OCI-LY3 (cell line): ENCODE data around the gene HTR3A.

ENCODE experiments used
- H2AFZ ChIP-seq: fragments of 200-600, 300-600 bp; shearing (Covaris generic); 2 replicates; pipeline ENCODE4 v1.6.0; 2014; ENCODE audit warnings: antibody characterized with exemption, low read depth, low read length
- H3K27ac ChIP-seq: fragments of 200-600, 300-600 bp; sonication (generic); 2 replicates; pipeline ENCODE4 v1.5.1; 2014; ENCODE audit warnings: mild to moderate bottlenecking, low read length, moderate library complexity, mixed read lengths
- H3K27me3 ChIP-seq: fragments of 200-600, 300-600 bp; sonication (generic); 2 replicates; pipeline ENCODE4 v1.6.1; 2014; ENCODE audit warnings: low read depth, low read length, mixed read lengths
- H3K36me3 ChIP-seq: fragments of 200-600, 300-600 bp; sonication (generic); replicated peaks from 2 replicates; pipeline ENCODE3; 2014; ENCODE audit warnings: low read depth, low read length, mixed read lengths
- H3K4me1 ChIP-seq: fragments of 300-600, 200-600 bp; sonication (generic); 2 replicates; pipeline ENCODE4 v1.6.1; 2014; ENCODE audit warnings: low read length, mixed read lengths
- H3K4me2 ChIP-seq: fragments of 200-600, 300-600 bp; sonication (generic); 2 replicates; pipeline ENCODE4 v1.6.1; 2014; ENCODE audit warnings: low read length, mixed read lengths
- H3K4me3 ChIP-seq: fragments of 300-600, 200-600 bp; sonication (generic); 2 replicates; pipeline ENCODE4 v1.5.1; 2014; ENCODE audit warnings: antibody characterized with exemption, mild to moderate bottlenecking, low read length, moderate library complexity
- H3K79me2 ChIP-seq: fragments of 300-600, 200-600 bp; shearing (Covaris generic); 2 replicates; pipeline ENCODE4 v1.6.1; 2014; ENCODE audit warnings: mild to moderate bottlenecking, low read length, mixed read lengths
- H3K9ac ChIP-seq: fragments of 300-600, 200-600 bp; shearing (Covaris generic); 2 replicates; pipeline ENCODE4 v1.6.0; 2014; ENCODE audit warnings: mild to moderate bottlenecking, low read length, moderate library complexity
- H3K9me3 ChIP-seq: fragments of 200-600, 300-600 bp; shearing (Covaris generic); 2 replicates; pipeline ENCODE4 v1.6.1; 2014; ENCODE audit warnings: low read length, mixed read lengths; ENCODE audit not compliant: insufficient read depth
- H4K20me1 ChIP-seq: fragments of 200-600, 300-600 bp; sonication (generic); 2 replicates; pipeline ENCODE4 v1.6.1; 2016; ENCODE audit warnings: low read length, mixed read lengths; ENCODE audit not compliant: insufficient read depth
- CTCF ChIP-seq: fragments of 200-600, 300-600 bp; sonication (generic); IDR thresholded peaks from 2 replicates; pipeline ENCODE4 v1.5.1; 2014; ENCODE audit warnings: antibody characterized with exemption, low read length, low read depth
- EZH2phosphoT487 ChIP-seq: fragments of 200-600 bp; shearing (Covaris generic); IDR thresholded peaks from 2 replicates; pipeline ENCODE4 v1.6.1; 2018; ENCODE audit warnings: antibody characterized with exemption, mixed run types, low read depth

The HTR3A gene

GRCh38 chr11:113979431-113979830 lies 4.5 kb downstream of the HTR3A start:
- TF ChIP-seq CTCF (no peak), EZH2phosphoT487 (no peak)
- peak overlapping the region; percentile 59; the same call in 1 of the 2 replicates for H3K9ac ChIP-seq
- H3K4me2 ChIP-seq = peak overlapping the region; percentile 99
- no peaks in the 10 kb centered on the region for H3K9me3 ChIP-seq
- H3K4me3 ChIP-seq = peak overlapping the region; percentile 29; the same call in 1 of the 2 replicates
- peaks cover 45% of the 10 kb centered on the region for H3K36me3 ChIP-seq
- no peaks in the 10 kb centered on the region for H3K27me3 ChIP-seq
- H2AFZ ChIP-seq = no peak overlapping the region
- H3K79me2 ChIP-seq = peaks cover 47% of the 10 kb centered on the region
- peaks cover 96% of the 10 kb centered on the region for H3K4me1 ChIP-seq
- no peaks in the 10 kb centered on the region for H4K20me1 ChIP-seq
- H3K27ac ChIP-seq = peak overlapping the region; percentile 99

DNA sequence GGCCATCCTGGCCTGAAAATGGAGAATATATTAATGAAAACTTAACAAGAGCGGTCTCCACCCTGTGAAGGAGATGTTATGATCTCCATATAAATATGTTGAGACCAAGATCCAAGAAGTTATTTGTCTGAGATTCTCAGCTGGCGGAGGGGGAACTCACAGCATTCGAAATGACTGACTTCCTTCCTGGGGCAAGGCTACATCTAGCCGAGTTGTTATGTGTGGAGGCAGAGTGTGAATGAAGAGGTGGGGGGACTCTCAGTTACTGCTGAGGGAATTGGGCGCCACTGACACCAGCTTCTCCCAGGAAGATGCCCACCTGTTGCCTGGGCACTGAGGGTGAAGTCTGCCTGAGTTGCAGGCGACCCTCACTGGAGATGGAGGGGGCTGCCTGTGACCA lies 5.9 kb downstream of the HTR3A start:
- TF ChIP-seq CTCF = no peak
- no peak for TF ChIP-seq EZH2phosphoT487
- H3K27me3 ChIP-seq = no peaks in the 10 kb centered on the region

GRCh38 chr11:113982306-113982705 lies 7.4 kb downstream of the HTR3A start:
- Histone ChIP-seq H3K9me3 (no peaks in the 10 kb centered on the region), H3K79me2 (peaks cover 30% of the 10 kb centered on the region), H3K4me3 (peak overlapping the region; percentile 27), H3K27me3 (no peaks in the 10 kb centered on the region), H3K36me3 (peaks cover 67% of the 10 kb centered on the region), H2AFZ (no peak overlapping the region), H3K9ac (no peak overlapping the region), H3K27ac (no peak overlapping the region), H3K4me2 (peak overlapping the region; percentile 45), H4K20me1 (no peaks in the 10 kb centered on the region), H3K4me1 (peaks cover 80% of the 10 kb centered on the region)
- TF ChIP-seq CTCF (no peak), EZH2phosphoT487 (no peak)

More for the DNA sequence above, 5.9 kb downstream of the HTR3A start:
- Histone ChIP-seq H2AFZ (no peak overlapping the region), H3K27ac (peak overlapping the region; percentile 99), H3K36me3 (peaks cover 51% of the 10 kb centered on the region), H3K4me2 (peak overlapping the region; percentile 99), H3K4me3 (peak overlapping the region; percentile 64), H3K4me1 (peaks cover 93% of the 10 kb centered on the region), H3K9ac (peak overlapping the region; percentile 59), H3K9me3 (no peaks in the 10 kb centered on the region), H3K79me2 (peaks cover 35% of the 10 kb centered on the region), H4K20me1 (no peaks in the 10 kb centered on the region)

DNA sequence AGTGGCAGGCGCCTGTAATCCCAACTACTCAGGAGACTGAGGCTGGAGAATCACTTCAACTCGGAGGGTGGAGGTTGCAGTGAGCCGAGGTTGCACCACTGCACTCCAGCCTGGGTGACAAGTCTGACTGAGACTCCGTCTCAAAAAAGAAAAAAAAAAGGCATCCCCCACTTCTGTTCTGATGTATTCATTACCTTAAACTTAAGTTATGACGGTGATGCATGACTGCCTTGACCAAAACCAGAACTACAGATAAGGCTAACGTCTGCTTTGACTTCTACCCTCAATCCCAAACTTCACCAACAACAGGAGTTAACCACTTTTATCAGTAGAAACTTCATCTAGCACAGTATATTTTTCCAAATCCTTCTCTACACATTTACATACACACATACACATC lies 9.9 kb downstream of the HTR3A start:
- TF ChIP-seq CTCF (no peak), EZH2phosphoT487 (no peak)

More for the DNA sequence above, 9.9 kb downstream of the HTR3A start:
- Histone ChIP-seq H3K4me3 (no peak overlapping the region), H3K36me3 (peaks cover 73% of the 10 kb centered on the region), H3K9me3 (no peaks in the 10 kb centered on the region), H3K27ac (peak overlapping the region; percentile 29; the same call in 1 of the 2 replicates), H3K79me2 (peaks cover 22% of the 10 kb centered on the region), H4K20me1 (no peaks in the 10 kb centered on the region), H3K9ac (no peak overlapping the region), H3K4me2 (peak overlapping the region; percentile 42), H2AFZ (no peak overlapping the region), H3K4me1 (peaks cover 57% of the 10 kb centered on the region), H3K27me3 (no peaks in the 10 kb centered on the region)
